ENCODE measurements around the gene ACSL5.

DNA sequence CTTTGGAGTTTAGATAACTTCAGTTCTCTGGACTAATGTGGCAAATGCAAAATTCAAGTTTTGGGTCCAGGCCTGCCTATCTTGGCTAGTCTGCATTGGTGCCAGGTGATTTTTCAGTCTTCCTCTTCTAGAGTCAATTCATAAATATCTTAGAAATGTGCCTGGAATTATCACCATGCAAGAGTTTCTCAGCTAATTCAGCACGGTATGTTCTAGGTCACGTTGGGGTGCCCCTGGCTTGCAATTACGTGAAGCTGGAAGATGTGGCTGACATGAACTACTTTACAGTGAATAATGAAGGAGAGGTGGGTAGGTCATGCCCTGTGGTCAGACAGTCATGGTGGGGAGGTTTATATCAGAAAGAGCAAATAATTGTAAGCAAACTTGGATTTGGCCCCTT, 47.8 kb downstream of the ACSL5 start:
- TF ChIP-seq, protein P1, sequence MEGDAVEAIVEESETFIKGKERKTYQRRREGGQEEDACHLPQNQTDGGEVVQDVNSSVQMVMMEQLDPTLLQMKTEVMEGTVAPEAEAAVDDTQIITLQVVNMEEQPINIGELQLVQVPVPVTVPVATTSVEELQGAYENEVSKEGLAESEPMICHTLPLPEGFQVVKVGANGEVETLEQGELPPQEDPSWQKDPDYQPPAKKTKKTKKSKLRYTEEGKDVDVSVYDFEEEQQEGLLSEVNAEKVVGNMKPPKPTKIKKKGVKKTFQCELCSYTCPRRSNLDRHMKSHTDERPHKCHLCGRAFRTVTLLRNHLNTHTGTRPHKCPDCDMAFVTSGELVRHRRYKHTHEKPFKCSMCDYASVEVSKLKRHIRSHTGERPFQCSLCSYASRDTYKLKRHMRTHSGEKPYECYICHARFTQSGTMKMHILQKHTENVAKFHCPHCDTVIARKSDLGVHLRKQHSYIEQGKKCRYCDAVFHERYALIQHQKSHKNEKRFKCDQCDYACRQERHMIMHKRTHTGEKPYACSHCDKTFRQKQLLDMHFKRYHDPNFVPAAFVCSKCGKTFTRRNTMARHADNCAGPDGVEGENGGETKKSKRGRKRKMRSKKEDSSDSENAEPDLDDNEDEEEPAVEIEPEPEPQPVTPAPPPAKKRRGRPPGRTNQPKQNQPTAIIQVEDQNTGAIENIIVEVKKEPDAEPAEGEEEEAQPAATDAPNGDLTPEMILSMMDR (conservative IDR thresholded peaks at IDR 0.05), result no peak
- no peak for TF ChIP-seq ZFX (IDR thresholded peaks at IDR 0.05)
